ENCODE measurements around the gene VCX. TPM values are rescaled to one million over a fixed set of nuclear protein-coding genes. Genes with fewer than 3 reads are reported as not detected.

Gene VCX
- total RNA-seq, 2 experiments from 2014 or later: not detected

Other genes with a start within 250 kb of the VCX start
- 1 to 10 TPM; 5.9 to 6.1 TPM for gene PNPLA4, start 84.2 kb downstream of the VCX start, total RNA-seq